ENCODE measurements around the gene SLC7A5.

SLC7A5 gene

DNA sequence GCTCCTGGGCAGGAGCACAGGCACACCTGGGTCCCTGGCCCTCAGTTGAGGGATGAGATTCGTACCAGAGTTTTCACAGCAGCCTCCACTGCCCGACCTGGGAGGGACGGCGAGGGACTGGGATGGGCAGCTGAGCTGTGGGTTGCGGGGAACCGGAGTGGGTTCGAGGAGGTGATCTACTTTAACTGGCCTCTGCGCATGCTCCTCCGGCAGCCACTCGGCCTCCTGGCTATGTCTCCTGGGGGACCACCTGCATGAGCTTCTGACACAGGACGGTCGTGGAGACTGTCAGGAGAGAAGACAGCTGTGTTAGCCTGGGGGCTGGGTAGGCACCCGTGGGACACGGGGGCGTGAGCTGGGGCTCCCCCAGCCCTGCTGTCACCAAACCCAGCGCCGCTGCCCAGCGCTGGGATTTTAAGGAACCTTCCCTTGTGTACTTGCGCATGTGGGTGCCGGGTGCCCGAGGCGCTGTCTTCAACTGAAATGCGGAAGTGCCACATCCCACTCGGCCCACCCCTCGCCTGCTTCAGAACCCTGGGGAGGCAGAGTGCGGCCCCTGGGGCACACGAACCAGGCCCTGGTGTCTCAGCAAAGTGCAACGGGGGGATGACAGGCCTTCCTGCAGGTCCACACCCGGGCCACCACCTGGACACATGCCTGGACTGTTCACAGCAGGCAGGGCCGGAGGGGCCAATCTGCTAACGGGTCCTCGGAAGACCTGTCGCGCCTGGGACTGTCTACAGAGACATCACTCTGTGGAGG is 36.4 kb downstream of the SLC7A5 start:
- no peaks in the 10 kb centered on the region for H3K4me1 ChIP-seq (ENCODE audit: control insufficient read depth, insufficient read depth, low read length)
- H3K9me3 ChIP-seq (ENCODE audit: control insufficient read depth, insufficient read depth, low read depth, low read length) = no peaks in the 10 kb centered on the region
- POLR2A ChIA-PET = no interaction called here
- H3K4me3 ChIP-seq (ENCODE audit: low read depth, low read length) = no peak overlapping the region
- peaks cover 0 to 63% of the 10 kb centered on the region in 2 experiments; a peak in 1 of 3 replicates for H3K36me3 ChIP-seq (ENCODE audit: control insufficient read depth in 2 of 2, insufficient read depth in 1 of 2, low read length in 2 of 2)
- CTCF ChIA-PET = interaction anchor here (0.6 to 1.4 kb wide), 4 partner anchors 17 to 54 kb away, joined by 3 to 5 read pairs (median 4); no protein-coding TSS in a partner anchor
- H3K27ac ChIP-seq (ENCODE audit: extremely low read depth, low read depth, low read length) = no peak overlapping the region
- TF ChIP-seq ZNF510 (tag by site-specific recombination; IDR thresholded peaks at IDR 0.05; ENCODE audit: insufficient replicate concordance) (no peak), SCRT2 (tag by site-specific recombination; IDR thresholded peaks at IDR 0.05) (peak; percentile 75)

DNA sequence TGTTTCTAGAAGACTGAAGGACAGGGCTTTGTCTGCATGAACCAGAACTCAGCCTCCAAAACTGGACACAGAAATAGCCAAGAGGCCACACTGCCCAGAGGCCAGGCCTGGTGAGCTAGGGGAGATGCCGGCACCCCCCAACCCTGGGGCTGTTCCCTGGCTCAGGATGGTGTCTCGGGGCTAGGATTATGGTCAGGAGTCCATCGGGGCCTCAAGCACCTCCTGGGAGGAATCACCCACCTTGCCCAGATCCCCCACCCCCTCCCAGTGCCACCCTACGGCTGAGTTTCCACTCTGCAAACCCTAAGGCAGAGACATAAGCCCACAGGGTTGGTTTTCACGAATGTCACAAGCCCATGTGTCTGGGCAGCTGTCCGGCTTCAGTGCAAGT is 37.2 kb downstream of the SLC7A5 start:
- peaks cover 0 to 55% of the 10 kb centered on the region in 2 experiments; a peak in 1 of 3 replicates for H3K36me3 ChIP-seq (ENCODE audit: control insufficient read depth in 2 of 2, insufficient read depth in 1 of 2, low read length in 2 of 2)
- CTCF ChIA-PET = interaction anchor here (0.9 kb wide), 1 partner anchor 18 kb away, joined by 5 read pairs; no protein-coding TSS in a partner anchor
- no peak overlapping the region for H3K27ac ChIP-seq (ENCODE audit: extremely low read depth, low read depth, low read length)
- H3K9me3 ChIP-seq (ENCODE audit: control insufficient read depth, insufficient read depth, low read depth, low read length) = no peaks in the 10 kb centered on the region
- H3K4me1 ChIP-seq (ENCODE audit: control insufficient read depth, insufficient read depth, low read length) = no peaks in the 10 kb centered on the region
- POLR2A ChIA-PET = no interaction called here
- no peak for TF ChIP-seq ZNF549 (tag by site-specific recombination; IDR thresholded peaks at IDR 0.05)
- no peak for TF ChIP-seq KLF9 (tag by site-specific recombination; IDR thresholded peaks at IDR 0.05; ENCODE audit: low read depth)
- no peak for TF ChIP-seq EGR2 (tag by site-specific recombination; IDR thresholded peaks at IDR 0.05; ENCODE audit: low read depth)
- no peak for TF ChIP-seq ZNF366 (tag by site-specific recombination; conservative IDR thresholded peaks at IDR 0.05)
- TF ChIP-seq, protein P1, sequence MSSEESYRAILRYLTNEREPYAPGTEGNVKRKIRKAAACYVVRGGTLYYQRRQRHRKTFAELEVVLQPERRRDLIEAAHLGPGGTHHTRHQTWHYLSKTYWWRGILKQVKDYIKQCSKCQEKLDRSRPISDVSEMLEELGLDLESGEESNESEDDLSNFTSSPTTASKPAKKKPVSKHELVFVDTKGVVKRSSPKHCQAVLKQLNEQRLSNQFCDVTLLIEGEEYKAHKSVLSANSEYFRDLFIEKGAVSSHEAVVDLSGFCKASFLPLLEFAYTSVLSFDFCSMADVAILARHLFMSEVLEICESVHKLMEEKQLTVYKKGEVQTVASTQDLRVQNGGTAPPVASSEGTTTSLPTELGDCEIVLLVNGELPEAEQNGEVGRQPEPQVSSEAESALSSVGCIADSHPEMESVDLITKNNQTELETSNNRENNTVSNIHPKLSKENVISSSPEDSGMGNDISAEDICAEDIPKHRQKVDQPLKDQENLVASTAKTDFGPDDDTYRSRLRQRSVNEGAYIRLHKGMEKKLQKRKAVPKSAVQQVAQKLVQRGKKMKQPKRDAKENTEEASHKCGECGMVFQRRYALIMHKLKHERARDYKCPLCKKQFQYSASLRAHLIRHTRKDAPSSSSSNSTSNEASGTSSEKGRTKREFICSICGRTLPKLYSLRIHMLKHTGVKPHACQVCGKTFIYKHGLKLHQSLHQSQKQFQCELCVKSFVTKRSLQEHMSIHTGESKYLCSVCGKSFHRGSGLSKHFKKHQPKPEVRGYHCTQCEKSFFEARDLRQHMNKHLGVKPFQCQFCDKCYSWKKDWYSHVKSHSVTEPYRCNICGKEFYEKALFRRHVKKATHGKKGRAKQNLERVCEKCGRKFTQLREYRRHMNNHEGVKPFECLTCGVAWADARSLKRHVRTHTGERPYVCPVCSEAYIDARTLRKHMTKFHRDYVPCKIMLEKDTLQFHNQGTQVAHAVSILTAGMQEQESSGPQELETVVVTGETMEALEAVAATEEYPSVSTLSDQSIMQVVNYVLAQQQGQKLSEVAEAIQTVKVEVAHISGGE (tag by site-specific recombination; conservative IDR thresholded peaks at IDR 0.05; ENCODE audit: low read depth) = no peak
- TF ChIP-seq, protein P2, sequence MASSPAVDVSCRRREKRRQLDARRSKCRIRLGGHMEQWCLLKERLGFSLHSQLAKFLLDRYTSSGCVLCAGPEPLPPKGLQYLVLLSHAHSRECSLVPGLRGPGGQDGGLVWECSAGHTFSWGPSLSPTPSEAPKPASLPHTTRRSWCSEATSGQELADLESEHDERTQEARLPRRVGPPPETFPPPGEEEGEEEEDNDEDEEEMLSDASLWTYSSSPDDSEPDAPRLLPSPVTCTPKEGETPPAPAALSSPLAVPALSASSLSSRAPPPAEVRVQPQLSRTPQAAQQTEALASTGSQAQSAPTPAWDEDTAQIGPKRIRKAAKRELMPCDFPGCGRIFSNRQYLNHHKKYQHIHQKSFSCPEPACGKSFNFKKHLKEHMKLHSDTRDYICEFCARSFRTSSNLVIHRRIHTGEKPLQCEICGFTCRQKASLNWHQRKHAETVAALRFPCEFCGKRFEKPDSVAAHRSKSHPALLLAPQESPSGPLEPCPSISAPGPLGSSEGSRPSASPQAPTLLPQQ (tag by site-specific recombination; IDR thresholded peaks at IDR 0.05) = no peak
- TF ChIP-seq HOXC10 (CRISPR knock-in tag; IDR thresholded peaks at IDR 0.05) = no peak
- TF ChIP-seq ZNF837 (tag by site-specific recombination; IDR thresholded peaks at IDR 0.05) = no peak
- TF ChIP-seq ZNF169 (tag by site-specific recombination; IDR thresholded peaks at IDR 0.05) = no peak
- TF ChIP-seq ZNF202 (tag by site-specific recombination; IDR thresholded peaks at IDR 0.05; ENCODE audit: borderline replicate concordance) = no peak
- TF ChIP-seq ZNF174 (tag by site-specific recombination; IDR thresholded peaks at IDR 0.05) = no peak
- no peak for TF ChIP-seq ZNF132 (tag by site-specific recombination; IDR thresholded peaks at IDR 0.05; ENCODE audit: borderline replicate concordance)
- TF ChIP-seq ZNF239 (tag by site-specific recombination; IDR thresholded peaks at IDR 0.05) = no peak
- no peak for TF ChIP-seq ZNF2 (tag by site-specific recombination; IDR thresholded peaks at IDR 0.05)
- TF ChIP-seq, protein P3, sequence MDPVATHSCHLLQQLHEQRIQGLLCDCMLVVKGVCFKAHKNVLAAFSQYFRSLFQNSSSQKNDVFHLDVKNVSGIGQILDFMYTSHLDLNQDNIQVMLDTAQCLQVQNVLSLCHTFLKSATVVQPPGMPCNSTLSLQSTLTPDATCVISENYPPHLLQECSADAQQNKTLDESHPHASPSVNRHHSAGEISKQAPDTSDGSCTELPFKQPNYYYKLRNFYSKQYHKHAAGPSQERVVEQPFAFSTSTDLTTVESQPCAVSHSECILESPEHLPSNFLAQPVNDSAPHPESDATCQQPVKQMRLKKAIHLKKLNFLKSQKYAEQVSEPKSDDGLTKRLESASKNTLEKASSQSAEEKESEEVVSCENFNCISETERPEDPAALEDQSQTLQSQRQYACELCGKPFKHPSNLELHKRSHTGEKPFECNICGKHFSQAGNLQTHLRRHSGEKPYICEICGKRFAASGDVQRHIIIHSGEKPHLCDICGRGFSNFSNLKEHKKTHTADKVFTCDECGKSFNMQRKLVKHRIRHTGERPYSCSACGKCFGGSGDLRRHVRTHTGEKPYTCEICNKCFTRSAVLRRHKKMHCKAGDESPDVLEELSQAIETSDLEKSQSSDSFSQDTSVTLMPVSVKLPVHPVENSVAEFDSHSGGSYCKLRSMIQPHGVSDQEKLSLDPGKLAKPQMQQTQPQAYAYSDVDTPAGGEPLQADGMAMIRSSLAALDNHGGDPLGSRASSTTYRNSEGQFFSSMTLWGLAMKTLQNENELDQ (tag by site-specific recombination; IDR thresholded peaks at IDR 0.05; ENCODE audit: low read depth) = no peak
- H3K4me3 ChIP-seq (ENCODE audit: low read depth, low read length) = no peak overlapping the region
